GM19099 (cell line): ENCODE data around the gene PRKX.

Experiments
- POLR2A ChIP-seq: IDR thresholded peaks from 3 replicates; pipeline ENCODE4 v1.6.1; 2011; ENCODE audit warnings: low read depth; ENCODE audit not compliant: insufficient read length; ENCODE audit errors: extremely low read depth

Gene PRKX

DNA sequence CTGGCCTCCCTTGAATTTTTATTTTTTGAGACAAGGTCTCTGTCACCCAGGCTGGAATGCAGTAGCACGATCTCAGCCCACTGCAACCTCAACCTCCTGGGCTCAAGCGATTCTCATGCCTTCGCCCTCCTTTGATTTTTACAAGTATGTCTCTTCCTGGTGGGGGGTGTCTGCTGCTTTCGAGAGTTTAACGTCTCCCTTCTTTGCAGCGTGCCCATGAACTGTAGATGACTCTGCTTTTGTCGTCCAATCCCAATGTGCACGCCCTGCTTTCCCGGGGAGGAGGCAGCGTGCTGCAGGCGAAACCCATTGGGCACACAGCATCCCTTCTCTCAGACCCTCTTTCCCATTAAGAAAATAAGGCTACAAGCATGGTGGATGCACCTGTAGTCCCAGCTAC lies 7.0 kb downstream of the PRKX start:
- no peak for TF ChIP-seq POLR2A

DNA sequence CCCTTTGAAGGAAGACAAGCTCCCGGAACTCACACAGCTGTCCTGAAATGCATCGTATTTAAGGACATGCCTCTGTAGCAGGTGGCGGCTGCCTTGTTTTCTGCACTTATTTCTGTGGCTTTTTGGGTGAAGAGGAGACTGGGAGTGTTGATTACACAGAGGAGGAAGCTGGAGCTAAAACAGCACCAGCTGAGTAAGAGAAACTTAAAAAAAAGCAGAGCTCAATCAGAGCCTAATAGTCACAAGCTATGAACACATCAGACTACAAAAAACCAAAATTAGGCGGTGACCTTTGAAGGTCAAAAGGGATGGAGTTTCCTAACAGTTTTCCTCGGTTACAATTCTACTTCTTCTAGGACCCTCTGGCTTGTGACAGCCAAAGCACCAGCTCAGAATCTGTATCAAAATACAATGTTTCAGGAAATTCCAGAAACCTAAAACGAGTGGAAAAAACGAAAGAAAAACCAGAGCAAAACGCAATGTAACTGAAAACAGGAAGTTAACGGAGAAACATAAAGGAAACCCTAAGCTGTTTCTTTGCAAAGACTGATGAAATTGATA lies 13.5 kb downstream of the PRKX start:
- no peak for TF ChIP-seq POLR2A

DNA sequence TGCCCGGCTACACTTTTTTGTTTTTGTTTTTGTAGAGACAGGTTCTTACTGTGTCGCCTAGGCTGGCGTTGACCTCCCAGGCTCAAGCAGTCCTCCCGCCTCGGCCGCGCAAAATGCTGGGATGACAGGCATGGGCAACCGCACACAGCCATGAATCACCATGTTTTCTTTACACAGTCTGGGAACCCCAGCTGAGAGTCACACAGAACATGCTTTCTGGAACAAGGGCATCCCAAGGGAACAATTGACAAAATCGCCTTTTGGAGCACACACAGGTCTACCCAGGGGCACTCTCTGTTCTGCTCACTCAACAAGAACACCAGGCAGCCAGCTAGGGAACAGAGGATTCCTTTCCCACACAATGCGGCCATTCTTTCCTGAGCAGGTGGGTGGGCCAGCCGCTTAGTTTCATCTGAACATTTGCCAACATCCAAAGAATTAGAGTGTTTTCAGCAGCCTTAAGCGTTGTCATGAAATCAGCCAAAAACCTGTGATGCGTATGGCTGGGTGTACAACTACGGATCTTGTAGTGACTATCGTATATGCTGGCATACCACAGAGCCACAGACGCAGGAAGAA lies 15.7 kb downstream of the PRKX start:
- TF ChIP-seq POLR2A, result no peak

DNA sequence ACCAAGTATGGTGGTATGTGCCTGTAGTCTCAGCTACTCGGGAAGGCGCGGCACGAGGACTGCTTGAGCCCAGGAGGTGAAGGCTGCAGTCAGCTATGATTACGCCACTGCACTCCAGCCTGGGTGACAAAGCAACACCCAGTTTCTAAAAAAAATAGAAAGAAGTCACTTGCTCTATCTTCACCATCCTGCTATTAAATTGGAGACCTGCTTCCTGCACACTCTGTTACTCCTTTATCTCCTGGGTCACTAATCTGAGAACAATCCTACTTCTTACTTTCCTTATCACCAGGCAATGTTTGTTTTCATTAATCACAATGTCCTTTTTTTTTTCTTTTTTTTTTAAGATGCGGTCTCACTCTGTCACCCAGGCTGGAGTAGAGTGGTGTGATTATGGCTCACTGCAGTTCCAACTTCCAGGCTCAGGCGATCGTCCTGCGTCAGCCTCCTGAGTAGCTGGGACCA lies 16.2 kb downstream of the PRKX start:
- TF ChIP-seq POLR2A, result no peak

DNA sequence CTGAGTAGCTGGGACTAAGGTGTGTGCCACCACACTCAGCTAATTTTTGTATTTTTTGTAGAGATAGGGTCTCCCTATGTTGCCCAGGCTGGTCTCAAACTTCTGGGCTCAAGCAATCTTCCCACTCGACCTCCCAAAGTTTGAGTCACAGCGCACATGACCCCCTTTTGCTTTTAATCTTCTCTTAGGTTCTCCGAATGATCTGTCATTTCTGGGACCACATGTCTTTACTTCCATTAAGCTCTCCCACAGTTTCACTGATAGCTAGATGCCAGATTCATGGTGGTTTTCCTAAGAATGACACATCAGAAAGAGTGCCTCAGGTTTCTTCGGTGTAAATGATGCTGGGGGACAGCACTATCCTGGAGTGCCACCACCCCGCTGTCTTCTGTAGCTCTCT lies 17.9 kb downstream of the PRKX start:
- TF ChIP-seq POLR2A, result no peak

DNA sequence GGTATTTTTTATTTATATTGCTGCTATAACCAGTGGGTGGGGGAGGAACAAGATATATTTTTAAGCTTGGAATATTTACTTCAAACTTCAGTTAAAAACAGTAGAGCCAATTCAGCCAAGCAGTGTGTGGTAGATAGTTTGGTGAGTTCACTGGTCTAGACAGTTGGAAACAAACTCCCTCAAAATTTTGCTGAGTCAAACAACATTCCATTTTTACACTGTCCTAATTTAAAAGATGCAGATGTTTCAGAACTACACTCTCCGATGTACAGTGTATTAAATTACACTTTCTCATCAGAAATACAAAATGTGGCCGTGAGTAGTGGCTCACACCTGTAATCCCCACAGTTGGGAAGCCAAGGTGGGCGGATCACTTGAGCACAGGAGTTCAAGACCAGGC lies 23.3 kb downstream of the PRKX start:
- no peak for TF ChIP-seq POLR2A

DNA sequence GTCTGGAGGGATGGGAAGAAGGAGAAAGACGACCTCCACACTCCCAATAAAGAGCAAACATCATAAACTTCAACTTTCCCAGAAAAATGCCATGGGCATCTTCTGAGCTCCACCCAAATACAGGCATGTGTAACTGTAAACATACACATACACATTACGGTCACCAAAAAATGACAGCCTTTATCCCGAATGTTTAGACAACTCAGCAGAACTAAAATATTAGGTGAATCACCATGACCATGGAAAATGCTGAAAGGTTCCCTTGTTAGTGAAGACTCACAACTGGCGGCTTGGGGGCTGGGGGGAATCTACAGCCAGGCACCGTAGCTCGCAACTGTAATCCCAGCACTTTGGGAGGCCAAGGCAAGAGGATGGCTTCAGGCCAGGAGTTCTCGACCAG lies 33.0 kb downstream of the PRKX start:
- TF ChIP-seq POLR2A, result no peak

DNA sequence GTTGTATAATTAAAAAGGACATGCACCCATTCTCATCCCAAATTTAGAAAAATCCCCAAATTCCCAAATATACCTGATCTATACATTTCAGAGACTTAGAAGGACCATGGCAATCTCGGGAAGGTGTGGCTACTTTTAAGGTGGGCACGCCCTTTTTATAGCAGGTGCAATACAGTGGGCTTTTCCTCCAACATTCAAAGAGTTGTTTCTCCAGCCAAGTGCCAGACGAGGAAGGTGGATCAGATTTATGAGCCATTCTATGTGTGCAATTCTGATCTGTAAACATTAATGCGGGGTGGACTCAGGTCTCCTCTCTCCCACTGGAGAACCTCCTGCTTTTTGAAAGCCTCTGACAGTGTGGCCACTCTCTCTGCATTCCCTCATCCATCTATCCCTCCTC lies 33.8 kb downstream of the PRKX start:
- TF ChIP-seq POLR2A, result no peak

DNA sequence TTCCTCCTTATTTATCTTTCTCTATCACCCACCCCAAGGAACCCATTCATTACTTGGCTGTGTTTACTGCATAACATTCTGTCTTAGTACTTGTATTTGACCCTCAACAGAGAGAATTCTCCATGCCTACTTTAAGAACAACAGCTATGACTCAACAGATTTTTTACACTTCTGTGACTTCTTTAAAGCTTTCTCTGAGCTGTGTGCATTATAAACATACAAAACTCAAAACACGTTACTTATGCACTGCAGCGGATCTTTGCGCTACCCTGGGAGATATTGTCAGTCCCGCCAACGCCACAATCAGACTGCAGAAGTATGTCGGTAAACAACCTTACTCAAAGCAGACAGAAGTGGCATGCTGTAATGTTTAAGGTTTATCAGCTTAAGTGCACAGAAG lies 35.1 kb downstream of the PRKX start:
- no peak for TF ChIP-seq POLR2A

DNA sequence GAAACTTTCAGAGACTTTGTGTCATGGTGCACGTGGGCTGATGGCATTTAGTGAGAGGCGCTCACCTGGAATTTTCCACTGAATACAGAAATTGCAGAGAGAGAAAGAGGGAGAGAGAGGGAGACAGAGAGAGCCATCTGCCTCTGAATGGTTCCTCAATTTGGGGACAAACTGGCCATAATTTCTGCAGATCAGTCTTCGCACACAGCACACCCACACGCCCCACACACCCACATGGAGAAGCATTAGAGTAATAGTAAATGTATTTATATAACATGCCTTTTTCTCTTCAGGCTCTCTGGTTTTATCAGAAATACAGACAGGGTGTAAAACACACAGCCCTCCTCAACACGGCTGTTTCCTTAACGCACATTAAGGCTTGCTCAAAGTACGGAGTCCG lies 38.6 kb downstream of the PRKX start:
- TF ChIP-seq POLR2A, result no peak

DNA sequence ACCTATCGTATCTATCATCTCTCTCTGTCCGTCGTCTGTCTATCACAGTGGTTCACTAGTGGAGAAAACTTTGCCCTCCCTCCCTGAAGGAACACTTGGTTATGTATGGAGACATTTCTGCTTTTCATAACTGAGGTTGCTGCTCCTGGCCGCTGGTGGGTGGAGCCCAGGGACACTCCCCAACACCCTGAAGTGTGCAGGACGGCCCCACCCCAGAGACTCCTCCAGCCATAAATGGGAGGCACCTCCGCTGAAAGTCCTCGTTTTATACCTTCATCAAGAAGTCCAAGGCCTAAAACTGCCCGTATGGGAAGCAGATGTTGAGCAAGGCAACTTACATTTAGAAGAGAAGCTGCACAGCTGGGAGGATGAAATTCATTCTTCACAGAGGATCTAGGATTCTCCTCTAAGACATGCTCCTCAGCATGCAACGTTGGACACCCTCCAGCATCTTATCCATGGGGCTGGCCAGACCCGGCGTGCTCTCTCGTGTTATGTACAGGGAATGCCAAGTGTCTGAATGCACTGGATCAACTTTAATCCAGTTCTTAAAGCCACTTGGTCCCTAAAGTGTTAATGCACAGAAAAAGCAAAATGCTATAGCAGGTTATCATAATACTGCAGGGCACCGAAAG lies 43.5 kb downstream of the PRKX start:
- no peak for TF ChIP-seq POLR2A

DNA sequence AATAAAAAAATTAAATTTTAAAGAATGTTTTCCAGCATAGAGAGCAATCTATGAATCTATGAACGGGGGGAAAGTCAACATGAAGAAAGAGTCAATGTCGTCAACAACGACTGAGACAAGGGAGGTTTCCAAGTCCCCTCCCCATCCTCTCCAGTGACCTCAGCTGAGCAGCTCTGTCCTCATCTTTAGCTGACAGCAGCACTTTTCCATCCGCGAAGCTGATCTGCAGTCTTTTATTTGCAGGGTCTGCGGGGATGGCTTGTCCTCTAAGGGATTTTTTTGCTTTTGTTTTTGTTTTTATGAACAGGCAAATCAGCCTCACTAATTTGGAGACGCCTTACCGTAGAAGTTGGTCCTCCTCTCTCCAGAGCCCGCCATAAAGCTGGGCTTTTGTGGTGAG lies 46.5 kb downstream of the PRKX start:
- TF ChIP-seq POLR2A, result no peak

DNA sequence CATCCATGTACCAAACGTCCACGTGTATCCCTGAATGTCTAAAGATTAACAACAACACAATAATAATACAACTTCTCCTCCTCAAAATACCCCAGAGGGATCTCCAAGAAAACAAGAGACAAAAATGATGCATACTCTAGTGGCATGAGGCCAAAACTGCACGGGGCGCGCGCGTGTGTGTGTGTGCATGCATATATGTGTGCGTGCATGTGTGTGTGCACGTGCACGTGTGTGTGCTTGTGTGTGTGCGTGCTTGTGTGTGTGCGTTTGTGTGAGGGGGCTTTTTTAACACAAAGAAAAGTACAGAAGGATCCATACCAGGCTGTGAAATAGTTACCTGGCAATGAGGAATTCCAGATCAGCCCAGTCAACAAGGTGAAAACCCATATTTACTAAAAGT lies 48.5 kb downstream of the PRKX start:
- no peak for TF ChIP-seq POLR2A

DNA sequence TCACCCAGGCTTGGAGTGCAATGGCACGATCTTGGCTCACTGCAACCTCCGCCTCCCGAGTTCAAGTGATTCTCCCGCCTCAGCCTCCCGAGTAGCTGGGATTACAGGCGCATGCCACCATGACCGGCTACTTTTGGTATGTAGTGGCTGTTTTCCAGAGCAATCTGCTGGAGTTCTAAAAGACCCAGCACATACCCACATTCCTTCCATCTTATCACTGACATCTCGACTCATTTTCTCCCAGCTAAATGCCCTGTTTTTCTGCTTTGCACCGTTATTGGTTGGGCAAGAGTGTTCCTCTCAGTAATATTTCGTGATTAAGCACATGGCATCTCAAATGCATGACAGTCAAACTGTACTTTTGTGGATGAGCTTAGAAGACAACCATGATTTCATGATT lies 53.7 kb downstream of the PRKX start:
- no peak for TF ChIP-seq POLR2A

DNA sequence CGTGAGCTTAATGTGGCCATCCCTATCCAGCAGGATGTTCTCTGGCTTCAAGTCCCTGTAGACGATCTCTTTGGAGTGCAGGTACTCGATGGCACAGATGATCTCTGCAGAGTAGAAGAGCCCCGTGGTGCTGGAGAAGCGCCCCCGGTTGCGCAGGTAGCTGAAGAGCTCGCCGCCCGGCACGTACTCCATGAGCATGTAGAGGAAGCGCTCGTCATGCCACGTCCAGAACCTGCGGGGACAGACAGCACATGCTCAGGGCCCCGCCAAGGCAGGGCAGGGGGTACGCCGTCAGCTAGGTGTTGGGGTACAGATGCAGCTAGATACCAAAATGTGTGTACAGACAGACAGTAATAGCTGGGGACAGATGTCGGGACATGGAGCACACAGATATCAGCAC lies 58.3 kb downstream of the PRKX start:
- no peak for TF ChIP-seq POLR2A

DNA sequence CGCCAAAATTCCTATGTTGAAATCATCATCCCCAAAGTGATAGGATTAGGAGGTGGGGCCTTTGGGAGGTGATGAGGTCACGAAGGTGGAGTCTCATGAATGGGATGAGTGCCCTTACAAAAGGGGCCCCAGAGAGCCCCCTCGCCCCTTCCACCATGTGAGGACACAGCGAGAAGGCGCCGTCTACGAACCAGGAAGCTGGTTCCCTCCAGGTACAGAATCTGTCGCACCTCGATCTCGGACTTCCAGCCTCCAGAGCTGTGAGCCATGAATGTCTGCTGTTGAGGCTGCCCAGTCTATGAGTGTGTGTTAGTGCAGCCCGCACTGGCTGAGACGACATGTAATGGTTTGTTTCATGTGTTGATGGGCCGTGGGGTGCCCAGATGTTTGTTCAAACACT lies 60.3 kb downstream of the PRKX start:
- no peak for TF ChIP-seq POLR2A

DNA sequence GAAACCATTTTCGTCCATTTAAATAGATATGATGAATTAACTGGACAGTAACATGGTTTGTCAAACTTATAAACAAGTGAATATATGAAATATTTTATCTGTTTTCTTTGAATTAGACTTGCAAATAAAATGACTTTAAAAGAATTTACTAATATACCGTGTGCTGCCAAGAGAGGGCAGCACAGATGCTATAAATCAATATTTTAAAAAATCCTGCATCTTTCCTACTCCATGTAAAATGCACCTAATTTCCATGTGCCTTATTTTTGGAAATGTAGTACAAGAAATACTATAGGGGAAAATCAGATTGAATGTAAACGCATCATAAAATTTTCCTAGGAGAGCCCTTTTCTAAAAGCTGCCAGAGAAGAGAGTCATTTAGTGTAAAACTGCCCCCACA lies 62.2 kb downstream of the PRKX start:
- TF ChIP-seq POLR2A, result no peak
